Uterus (tissue), 4 donors: ENCODE data around the gene SRPRB. TPM values are rescaled to one million over a fixed set of nuclear protein-coding genes. Genes with fewer than 3 reads are reported as not detected.
"Not testable (repeated sequence)": the region's sequence is repeated elsewhere in the genome, so short reads cannot be mapped to it uniquely, and the experiment has no call there.

Experiments used
- DNase-seq, 2 donors: peaks; one replicate each; pipeline ENCODE4 v3.0.0-alpha.2; 2019 to 2020
- H3K27ac ChIP-seq, 2 donors: fragments of 200-600 bp; sonication (generic); 1 replicate in 1 of 2; 2 replicates in 1 of 2; pipeline ENCODE4 v1.5.1; 2016 to 2018
- H3K27me3 ChIP-seq, 2 donors: fragments of 200-600 bp; sonication (generic); one replicate each; pipeline ENCODE4 v1.5.1; 2018 to 2019; ENCODE audit warnings: control low read depth in 1 of 2
- H3K36me3 ChIP-seq, 2 donors: fragments of 200-600 bp; sonication (generic); one replicate each; pipeline ENCODE4 v1.5.1; 2019; ENCODE audit warnings: control low read depth in 1 of 2
- H3K4me1 ChIP-seq, 2 donors: fragments of 200-600 bp; sonication (generic); one replicate each; pipeline ENCODE4 v1.5.1; 2018 to 2019; ENCODE audit warnings: control low read depth in 1 of 2
- H3K4me3 ChIP-seq, 2 donors: fragments of 200-600 bp; sonication (generic); 1 replicate in 1 of 2; 2 replicates in 1 of 2; pipeline ENCODE4 v1.5.1; 2018 to 2019; ENCODE audit warnings: mild to moderate bottlenecking in 1 of 2
- H3K9me3 ChIP-seq, 2 donors: fragments of 200-600 bp; sonication (generic); one replicate each; pipeline ENCODE4 v1.5.1; 2019; ENCODE audit warnings: control low read depth in 1 of 2
- CTCF ChIP-seq, 4 experiments: fragments of 200-600 bp in 2 of 4; fragments of 450-650 bp in 2 of 4; sonication (generic) in 2 of 4; IDR thresholded peaks; one replicate each; pipeline ENCODE4 v1.5.1; 2016 to 2019; ENCODE audit warnings: antibody characterized with exemption in 4 of 4, mild to moderate bottlenecking in 2 of 4, moderate library complexity in 1 of 4
- POLR2A ChIP-seq, 2 donors: fragments of 450-650 bp; IDR thresholded peaks; one replicate each; pipeline ENCODE4 v1.6.1; 2016; ENCODE audit warnings: antibody characterized with exemption in 2 of 2, mild to moderate bottlenecking in 1 of 2, moderate library complexity in 1 of 2
- intact Hi-C: fragments of 100-400 bp; cut with DNase I; formaldehyde crosslinking; loops from one replicate; pipeline ENCODE4 v1.15.1; 2023; ENCODE audit warnings: low total_unique reads
- total RNA-seq, 4 donors: library from RNA; depleted of rRNA in 3 of 4; stranded (reverse); fragments of >200 nt in 3 of 4; gene quantifications; one replicate each; pipeline versions ENCODE4 v1.1.0 to v1.2.4, GENCODE V29; 2014 to 2023
- donor health status: DM: yes; HTN: yes; CAD: no.

SRPRB gene
- total RNA-seq, 4 donors from 2014 or later = 12.0 to 66.2 (median 28.9) TPM

- intact Hi-C loops = no loop called here
- H3K27me3 ChIP-seq = no peaks in the 10 kb centered on the region
- H3K27ac ChIP-seq = no peak overlapping the region
- DNase-seq = no peak
- no peaks in the 10 kb centered on the region for H3K9me3 ChIP-seq
- no peak overlapping the region for H3K4me3 ChIP-seq
- H3K36me3 ChIP-seq = no peaks in the 10 kb centered on the region
- H3K4me1 ChIP-seq = no peaks in the 10 kb centered on the region
- TF ChIP-seq CTCF (IDR thresholded peaks at IDR 0.05) (no peak), POLR2A (IDR thresholded peaks at IDR 0.05) (no peak)
Measured at GRCh38 chr3:133775309-133775708, 30.3 kb upstream of the SRPRB start.

- Histone ChIP-seq H3K27me3 (no peaks in the 10 kb centered on the region), H3K4me1 (no peaks in the 10 kb centered on the region), H3K4me3 (no peak overlapping the region), H3K27ac (no peak overlapping the region), H3K9me3 (no peaks in the 10 kb centered on the region), H3K36me3 (no peaks in the 10 kb centered on the region)
- DNase-seq = no peak
- no peak for TF ChIP-seq POLR2A (IDR thresholded peaks at IDR 0.05)
- no peak for TF ChIP-seq CTCF (IDR thresholded peaks at IDR 0.05)
- intact Hi-C loops = no loop called here
Measured at GRCh38 chr3:133775835-133776234, 29.8 kb upstream of the SRPRB start.

GRCh38 chr3:133776794-133777438, 28.7 kb upstream of the SRPRB start:
- Histone ChIP-seq H3K36me3 (no peaks in the 10 kb centered on the region), H3K4me3 (no peak overlapping the region), H3K9me3 (no peaks in the 10 kb centered on the region), H3K4me1 (no peaks in the 10 kb centered on the region), H3K27ac (no peak overlapping the region), H3K27me3 (no peaks in the 10 kb centered on the region)
- no peak for DNase-seq
- intact Hi-C loops = no loop called here
- TF ChIP-seq POLR2A (IDR thresholded peaks at IDR 0.05) (no peak), CTCF (IDR thresholded peaks at IDR 0.05) (no peak)

- Histone ChIP-seq H3K27ac (no peak overlapping the region), H3K4me1 (no peaks in the 10 kb centered on the region), H3K4me3 (no peak overlapping the region), H3K9me3 (no peaks in the 10 kb centered on the region), H3K27me3 (no peaks in the 10 kb centered on the region), H3K36me3 (no peaks in the 10 kb centered on the region)
- intact Hi-C loops = no loop called here
- no peak for TF ChIP-seq POLR2A (IDR thresholded peaks at IDR 0.05)
- TF ChIP-seq CTCF (IDR thresholded peaks at IDR 0.05) = no peak
- DNase-seq = no peak
Measured at GRCh38 chr3:133777807-133778568, 27.6 kb upstream of the SRPRB start.

- Histone ChIP-seq H3K27me3 (no peaks in the 10 kb centered on the region), H3K4me1 (no peaks in the 10 kb centered on the region), H3K36me3 (no peaks in the 10 kb centered on the region), H3K27ac (no peak overlapping the region), H3K4me3 (no peak overlapping the region), H3K9me3 (no peaks in the 10 kb centered on the region)
- no peak for TF ChIP-seq POLR2A (IDR thresholded peaks at IDR 0.05)
- no peak for TF ChIP-seq CTCF (IDR thresholded peaks at IDR 0.05)
- no peak for DNase-seq
- intact Hi-C loops = no loop called here
Measured at GRCh38 chr3:133779626-133780203, 25.9 kb upstream of the SRPRB start.

- H3K27me3 ChIP-seq, H3K4me3 ChIP-seq, intact Hi-C loops, H3K27ac ChIP-seq, DNase-seq, H3K36me3 ChIP-seq, H3K9me3 ChIP-seq, H3K4me1 ChIP-seq: not testable (repeated sequence)
Measured at GRCh38 chr3:133780756-133781155, 24.9 kb upstream of the SRPRB start.
